ENCODE measurements around the gene IFRD2.

Gene IFRD2

GRCh38 chr3:50294492-50295403 is 2.5 kb upstream of the IFRD2 start:
- no peak overlapping the region for H3K27ac ChIP-seq
- TF ChIP-seq CTCF (IDR thresholded peaks at IDR 0.05), result no peak
- TF ChIP-seq ZFX (IDR thresholded peaks at IDR 0.05; ENCODE audit: borderline replicate concordance), result no peak

- TF ChIP-seq CTCF (IDR thresholded peaks at IDR 0.05) (no peak), ZFX (IDR thresholded peaks at IDR 0.05; ENCODE audit: borderline replicate concordance) (no peak)
- H3K27ac ChIP-seq, result no peak overlapping the region
Observed at GRCh38 chr3:50294089-50294488, 1.9 kb upstream of the IFRD2 start.

- TF ChIP-seq CTCF (IDR thresholded peaks at IDR 0.05) (no peak), ZFX (IDR thresholded peaks at IDR 0.05; ENCODE audit: borderline replicate concordance) (no peak)
- H3K27ac ChIP-seq, result peak overlapping the region; percentile 89
Observed at GRCh38 chr3:50293079-50293801, 1.0 kb upstream of the IFRD2 start.

GRCh38 chr3:50290161-50290641 is 2.0 kb downstream of the IFRD2 start:
- TF ChIP-seq CTCF (IDR thresholded peaks at IDR 0.05) (no peak), ZFX (IDR thresholded peaks at IDR 0.05; ENCODE audit: borderline replicate concordance) (no peak)
- H3K27ac ChIP-seq, result peak overlapping the region; percentile 89; the same call in 1 of the 2 replicates

- no peak overlapping the region for H3K27ac ChIP-seq
- TF ChIP-seq ZFX (IDR thresholded peaks at IDR 0.05; ENCODE audit: borderline replicate concordance) (no peak), CTCF (IDR thresholded peaks at IDR 0.05) (no peak)
Observed at GRCh38 chr3:50289130-50289529, 3.1 kb downstream of the IFRD2 start.

- TF ChIP-seq CTCF (IDR thresholded peaks at IDR 0.05), result no peak
- H3K27ac ChIP-seq, result no peak overlapping the region
Observed at GRCh38 chr3:50288387-50289007, 3.7 kb downstream of the IFRD2 start.

Measured in 22Rv1 (cell line).